Caco-2 (cell line): ENCODE measurements around the gene RAD51B. TPM values are rescaled to one million over a fixed set of nuclear protein-coding genes. Genes with fewer than 3 reads are reported as not detected.

Source experiments
- BruUV-seq: library from RNA; stranded (reverse); fragments of 400-500 nt; replicated peaks from 2 replicates; lab custom pipeline; 2021; lab: Mats Ljungman, UMichigan
- CTCF ChIA-PET: fragments of 300-600 bp; sonication (Branson Sonifier 250); formaldehyde crosslinking; loops from one replicate; lab custom pipeline; 2022; ENCODE audit warnings: antibody characterized with exemption; lab: Charles Lee
- POLR2A ChIA-PET: fragments of 300-600 bp; sonication (Branson Sonifier 250); formaldehyde crosslinking; loops from one replicate; lab custom pipeline; 2022; ENCODE audit warnings: antibody characterized with exemption; lab: Charles Lee
- DNase-seq, 2 experiments: peaks; one replicate each; pipeline versions ENCODE4 v3.0.0 to v3.0.0-alpha.2; 2020 to 2022
- H3K27me3 ChIP-seq: replicated peaks from 2 replicates; pipeline ENCODE4 v1.6.0; 2011; ENCODE audit warnings: low read length; ENCODE audit not compliant: control insufficient read depth, insufficient read depth
- H3K36me3 ChIP-seq: 2 replicates; pipeline ENCODE4 v1.5.1; 2011; ENCODE audit warnings: low read length; ENCODE audit not compliant: control insufficient read depth, insufficient read depth
- H3K4me1 ChIP-seq: fragments of 250-450 bp; sonication (Bioruptor Pico); 2 replicates; pipeline ENCODE4 v1.5.1; 2020; ENCODE audit warnings: mild to moderate bottlenecking
- H3K4me3 ChIP-seq: 2 replicates; pipeline ENCODE4 v1.5.1; 2011; ENCODE audit warnings: low read depth, mild to moderate bottlenecking, control low read depth, low read length
- H3K9me3 ChIP-seq: fragments of 250-450 bp; sonication (Bioruptor Pico); 2 replicates; pipeline ENCODE4 v1.5.1; 2020; ENCODE audit warnings: mild to moderate bottlenecking, moderate library complexity
- H3K27ac Mint-ChIP-seq: one replicate; pipeline ENCODE4 v1.8.0; 2022; ENCODE audit warnings: mixed read lengths; ENCODE audit not compliant: unreplicated experiment
- H3K27me3 Mint-ChIP-seq: one replicate; pipeline ENCODE4 v1.8.0; 2022; ENCODE audit warnings: mixed read lengths; ENCODE audit not compliant: insufficient read depth, unreplicated experiment
- H3K36me3 Mint-ChIP-seq: one replicate; pipeline ENCODE4 v1.8.0; 2022; ENCODE audit warnings: mild to moderate bottlenecking, mixed read lengths; ENCODE audit not compliant: insufficient read depth, unreplicated experiment
- H3K4me1 Mint-ChIP-seq: one replicate; pipeline ENCODE4 v1.8.0; 2022; ENCODE audit warnings: low read depth, mixed read lengths; ENCODE audit not compliant: unreplicated experiment
- H3K4me3 Mint-ChIP-seq: one replicate; pipeline ENCODE4 v1.8.0; 2022; ENCODE audit warnings: mild to moderate bottlenecking, moderate library complexity, mixed read lengths; ENCODE audit not compliant: unreplicated experiment
- H3K9me3 Mint-ChIP-seq: one replicate; pipeline ENCODE4 v1.8.0; 2022; ENCODE audit warnings: mixed read lengths; ENCODE audit not compliant: unreplicated experiment
- intact Hi-C: fragments of 100-400 bp; cut with micrococcal nuclease; formaldehyde crosslinking; loops from one replicate; pipeline ENCODE4 v1.10.0; 2022; ENCODE audit not compliant: unreplicated experiment
- total RNA-seq: library from RNA; stranded (reverse); gene quantifications from 2 replicates; pipeline ENCODE4 v1.2.3, GENCODE V29; 2022
- TF ChIP-seq, protein P1 (sequence below), 2 experiments: fragments of 200-600 bp in 1 of 2; IDR thresholded peaks; 1 replicate in 1 of 2; 2 replicates in 1 of 2; pipeline versions ENCODE4 v1.5.1 to v1.8.0; 2011 to 2022; ENCODE audit warnings: antibody characterized with exemption in 1 of 2, control low read depth in 1 of 2, inconsistent platforms in 1 of 2, low read depth in 1 of 2, low read length in 1 of 2, mild to moderate bottlenecking in 1 of 2, moderate library complexity in 1 of 2; ENCODE audit not compliant: insufficient read depth in 1 of 2, severe bottlenecking in 1 of 2, unreplicated experiment in 1 of 2

RAD51B gene
- total RNA-seq, 1 experiment from 2014 or later: 16.7 TPM

GRCh38 chr14:68177728-68178127 is 358.1 kb downstream of the RAD51B start:
- Histone ChIP-seq H3K4me3 (no peak overlapping the region), H3K9me3 (no peaks in the 10 kb centered on the region), H3K27me3 (no peaks in the 10 kb centered on the region), H3K4me1 (peaks cover 28% of the 10 kb centered on the region), H3K36me3 (no peaks in the 10 kb centered on the region)
- TF ChIP-seq, protein P1, sequence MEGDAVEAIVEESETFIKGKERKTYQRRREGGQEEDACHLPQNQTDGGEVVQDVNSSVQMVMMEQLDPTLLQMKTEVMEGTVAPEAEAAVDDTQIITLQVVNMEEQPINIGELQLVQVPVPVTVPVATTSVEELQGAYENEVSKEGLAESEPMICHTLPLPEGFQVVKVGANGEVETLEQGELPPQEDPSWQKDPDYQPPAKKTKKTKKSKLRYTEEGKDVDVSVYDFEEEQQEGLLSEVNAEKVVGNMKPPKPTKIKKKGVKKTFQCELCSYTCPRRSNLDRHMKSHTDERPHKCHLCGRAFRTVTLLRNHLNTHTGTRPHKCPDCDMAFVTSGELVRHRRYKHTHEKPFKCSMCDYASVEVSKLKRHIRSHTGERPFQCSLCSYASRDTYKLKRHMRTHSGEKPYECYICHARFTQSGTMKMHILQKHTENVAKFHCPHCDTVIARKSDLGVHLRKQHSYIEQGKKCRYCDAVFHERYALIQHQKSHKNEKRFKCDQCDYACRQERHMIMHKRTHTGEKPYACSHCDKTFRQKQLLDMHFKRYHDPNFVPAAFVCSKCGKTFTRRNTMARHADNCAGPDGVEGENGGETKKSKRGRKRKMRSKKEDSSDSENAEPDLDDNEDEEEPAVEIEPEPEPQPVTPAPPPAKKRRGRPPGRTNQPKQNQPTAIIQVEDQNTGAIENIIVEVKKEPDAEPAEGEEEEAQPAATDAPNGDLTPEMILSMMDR (IDR thresholded peaks at IDR 0.05; ENCODE audit: insufficient read depth in 1 of 2, low read depth in 1 of 2, low read length in 1 of 2, severe bottlenecking in 1 of 2, unreplicated experiment in 1 of 2): no peak
- Mint-ChIP-seq H3K4me1 (peaks cover 11% of the 10 kb centered on the region), H3K9me3 (no peaks in the 10 kb centered on the region), H3K4me3 (no peak overlapping the region), H3K27me3 (no peaks in the 10 kb centered on the region), H3K27ac (no peak overlapping the region), H3K36me3 (no peaks in the 10 kb centered on the region)
- ChIA-PET POLR2A (no interaction called here), CTCF (no interaction called here)
- no peak for DNase-seq
- intact Hi-C loops: loop anchor here (2.0 kb wide), 1 partner anchor 45 kb away; no protein-coding TSS in a partner anchor
- BruUV-seq: no TSS peak

GRCh38 chr14:68178282-68178681 is 358.7 kb downstream of the RAD51B start:
- Histone ChIP-seq H3K27me3 (no peaks in the 10 kb centered on the region), H3K4me3 (no peak overlapping the region), H3K36me3 (no peaks in the 10 kb centered on the region), H3K9me3 (no peaks in the 10 kb centered on the region), H3K4me1 (peaks cover 23% of the 10 kb centered on the region)
- ChIA-PET CTCF (no interaction called here), POLR2A (no interaction called here)
- H3K27ac Mint-ChIP-seq: no peak overlapping the region
- DNase-seq: no peak
- H3K4me1 Mint-ChIP-seq: peaks cover 11% of the 10 kb centered on the region
- BruUV-seq: no TSS peak
- intact Hi-C loops: loop anchor here (2.0 kb wide), 1 partner anchor 45 kb away; no protein-coding TSS in a partner anchor
- TF ChIP-seq, protein P1 (IDR thresholded peaks at IDR 0.05; ENCODE audit: insufficient read depth in 1 of 2, low read depth in 1 of 2, low read length in 1 of 2, severe bottlenecking in 1 of 2, unreplicated experiment in 1 of 2): no peak
- no peaks in the 10 kb centered on the region for H3K27me3 Mint-ChIP-seq
- no peaks in the 10 kb centered on the region for H3K9me3 Mint-ChIP-seq
- no peak overlapping the region for H3K4me3 Mint-ChIP-seq
- no peaks in the 10 kb centered on the region for H3K36me3 Mint-ChIP-seq

DNA sequence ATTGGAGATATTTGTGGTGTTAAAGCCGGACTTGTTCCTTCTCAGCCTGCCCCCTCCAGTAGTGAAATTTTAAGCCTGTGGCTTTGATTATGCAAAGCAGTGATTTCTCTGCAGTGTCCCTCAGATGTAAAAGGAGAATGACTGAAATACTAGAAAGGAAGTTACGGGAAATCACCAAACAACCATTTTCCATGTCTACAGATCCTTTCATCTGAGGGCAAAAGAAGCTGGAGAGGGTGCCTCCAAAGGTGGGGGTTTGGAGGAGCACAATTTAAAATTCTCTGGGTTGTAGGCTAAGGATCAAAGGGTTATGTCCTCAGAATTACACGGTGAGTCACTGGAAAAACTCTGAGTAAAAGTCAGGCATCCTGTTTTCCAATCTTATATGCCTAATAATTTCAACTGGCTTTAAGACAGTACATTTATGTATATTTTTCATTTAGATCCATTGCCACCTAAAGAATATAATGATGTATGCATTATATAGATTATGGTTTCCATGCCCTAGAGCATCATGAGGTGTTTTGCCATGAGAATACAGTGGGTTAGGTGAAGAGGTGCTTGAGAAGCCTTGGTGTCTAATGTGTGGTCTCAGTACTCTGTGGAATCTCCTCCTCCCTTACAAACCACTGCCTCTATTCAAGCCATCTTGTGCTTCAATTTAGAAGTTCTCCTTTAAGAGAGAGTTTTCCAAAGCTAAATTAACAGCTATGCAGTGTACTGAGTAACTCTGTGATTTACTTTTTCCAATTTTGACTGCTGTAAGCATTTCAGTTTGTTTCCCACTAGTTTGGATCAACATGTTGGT is 362.1 kb downstream of the RAD51B start:
- POLR2A ChIA-PET: no interaction called here

More for the DNA sequence above, 362.1 kb downstream of the RAD51B start:
- H3K27me3 Mint-ChIP-seq: no peaks in the 10 kb centered on the region
- intact Hi-C loops: no loop called here
- no peak overlapping the region for H3K4me3 ChIP-seq
- TF ChIP-seq, protein P1 (IDR thresholded peaks at IDR 0.05; ENCODE audit: insufficient read depth in 1 of 2, low read depth in 1 of 2, low read length in 1 of 2, severe bottlenecking in 1 of 2, unreplicated experiment in 1 of 2): no peak
- H3K27me3 ChIP-seq: no peaks in the 10 kb centered on the region
- no peak for DNase-seq
- no peak overlapping the region for H3K27ac Mint-ChIP-seq
- CTCF ChIA-PET: no interaction called here
- no peaks in the 10 kb centered on the region for H3K36me3 Mint-ChIP-seq
- no peaks in the 10 kb centered on the region for H3K36me3 ChIP-seq
- BruUV-seq: no TSS peak
- no peaks in the 10 kb centered on the region for H3K9me3 Mint-ChIP-seq
- H3K4me1 ChIP-seq: peaks cover 18% of the 10 kb centered on the region
- no peak overlapping the region for H3K4me3 Mint-ChIP-seq
- H3K4me1 Mint-ChIP-seq: peaks cover 11% of the 10 kb centered on the region
- H3K9me3 ChIP-seq: no peaks in the 10 kb centered on the region
